GM18511 (cell line): ENCODE results near the gene ASS1.
"Not testable (repeated sequence)": the region's sequence is repeated elsewhere in the genome, so short reads cannot be mapped to it uniquely, and the experiment has no call there.

ENCODE experiments used
- ATAC-seq: cut with Tn5 transposase; IDR thresholded peaks from one replicate; pipeline ENCODE4 v1.9.1; 2021; ENCODE audit warnings: mild to moderate bottlenecking, moderate library complexity; ENCODE audit not compliant: unreplicated experiment

ASS1 gene

GRCh38 chr9:130444565-130445221 lies at the start of gene ASS1:
Gene ASS1 (plus strand): TSS chr9:130444961. CDS start chr9:130452229, 7,268 bp downstream.
- ATAC-seq, result no peak

- ATAC-seq, result no peak
Measured at GRCh38 chr9:130395810-130396435, 48.8 kb upstream of the ASS1 start.

GRCh38 chr9:130396581-130396980 lies 48.2 kb upstream of the ASS1 start:
- no peak for ATAC-seq

- ATAC-seq, result no peak
Measured at GRCh38 chr9:130398487-130399240, 46.1 kb upstream of the ASS1 start.

GRCh38 chr9:130399768-130400167 lies 45.0 kb upstream of the ASS1 start:
- no peak for ATAC-seq

- no peak for ATAC-seq
Measured at GRCh38 chr9:130400870-130401269, 43.9 kb upstream of the ASS1 start.

- ATAC-seq, result not testable (repeated sequence)
Measured at GRCh38 chr9:130401742-130402141, 43.0 kb upstream of the ASS1 start.

- ATAC-seq, result no peak
Measured at GRCh38 chr9:130402243-130402642, 42.5 kb upstream of the ASS1 start.

GRCh38 chr9:130402645-130403440 lies 41.9 kb upstream of the ASS1 start:
- ATAC-seq, result no peak

GRCh38 chr9:130405657-130406257 lies 39.0 kb upstream of the ASS1 start:
- no peak for ATAC-seq

- no peak for ATAC-seq
Measured at GRCh38 chr9:130406278-130406895, 38.4 kb upstream of the ASS1 start.

- no peak for ATAC-seq
Measured at GRCh38 chr9:130407916-130408663, 36.7 kb upstream of the ASS1 start.

- ATAC-seq, result no peak
Measured at GRCh38 chr9:130408669-130409068, 36.1 kb upstream of the ASS1 start.

GRCh38 chr9:130409246-130409645 lies 35.5 kb upstream of the ASS1 start:
- ATAC-seq, result no peak

GRCh38 chr9:130410443-130410842 lies 34.3 kb upstream of the ASS1 start:
- no peak for ATAC-seq

GRCh38 chr9:130411566-130411915 lies 33.2 kb upstream of the ASS1 start:
- no peak for ATAC-seq

GRCh38 chr9:130414081-130414731 lies 30.6 kb upstream of the ASS1 start:
- no peak for ATAC-seq

GRCh38 chr9:130414910-130415746 lies 29.6 kb upstream of the ASS1 start:
- ATAC-seq, result no peak
